ENCODE measurements around the gene CBLB. TPM values are rescaled to one million over a fixed set of nuclear protein-coding genes. Genes with fewer than 3 reads are reported as not detected.

Gene CBLB
- total and polyA plus RNA-seq, 2 of the 4 experiments (the other 2 are of a cell fraction): 10.1 to 20.1 TPM

GRCh38 chr3:105759442-105760078, 109.3 kb downstream of the CBLB start:
- H2BK5ac ChIP-seq (ENCODE audit: low read depth, low read length, poor library complexity, severe bottlenecking): no peak overlapping the region
- TF ChIP-seq, protein P1, sequence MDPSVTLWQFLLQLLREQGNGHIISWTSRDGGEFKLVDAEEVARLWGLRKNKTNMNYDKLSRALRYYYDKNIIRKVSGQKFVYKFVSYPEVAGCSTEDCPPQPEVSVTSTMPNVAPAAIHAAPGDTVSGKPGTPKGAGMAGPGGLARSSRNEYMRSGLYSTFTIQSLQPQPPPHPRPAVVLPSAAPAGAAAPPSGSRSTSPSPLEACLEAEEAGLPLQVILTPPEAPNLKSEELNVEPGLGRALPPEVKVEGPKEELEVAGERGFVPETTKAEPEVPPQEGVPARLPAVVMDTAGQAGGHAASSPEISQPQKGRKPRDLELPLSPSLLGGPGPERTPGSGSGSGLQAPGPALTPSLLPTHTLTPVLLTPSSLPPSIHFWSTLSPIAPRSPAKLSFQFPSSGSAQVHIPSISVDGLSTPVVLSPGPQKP (IDR thresholded peaks at IDR 0.05; ENCODE audit: borderline replicate concordance, low read depth, low read length): no peak
- H2BK20ac ChIP-seq (ENCODE audit: low read depth, low read length): no peak overlapping the region
- no peak overlapping the region for H3K4ac ChIP-seq (ENCODE audit: low read depth, low read length)
- no TSS peak for BruUV-seq (replicated peaks)
- 100% methylated on average over 3 of the region's 6 CpGs; no CpG with 5 or more reads in 1 of the 2 experiments for WGBS, 2 experiments (ENCODE audit: extremely low coverage in 2 of 2, insufficient read length in 1 of 2)
- no peaks in the 10 kb centered on the region for H3K27me3 ChIP-seq (ENCODE audit: control insufficient read depth, insufficient read depth, low read length)
- intact Hi-C loops (cut with micrococcal nuclease) (no loop called here), in situ Hi-C loops (cut with MboI; ENCODE audit: low sequenced_read_pairs) (no loop called here), dilution Hi-C loops (cut with HindIII; ENCODE audit: low sequenced_read_pairs, unreplicated experiment) (no loop called here)
- no peak overlapping the region for H3K14ac ChIP-seq (replicated peaks; ENCODE audit: low read depth, low read length)
- no peak overlapping the region for H3K9ac ChIP-seq (ENCODE audit: low read depth, low read length)
- no peak overlapping the region for H3K27ac ChIP-seq (ENCODE audit: insufficient read depth, low read length)
- no peak overlapping the region for H2BK120ac ChIP-seq (ENCODE audit: low read depth, low read length)
- H3K9me3 ChIP-seq (ENCODE audit: control insufficient read depth, insufficient read depth, low read length): peaks cover 7% of the 10 kb centered on the region
- H3K56ac ChIP-seq (ENCODE audit: extremely low read depth, insufficient read depth, low read length): no peak overlapping the region
- H3K23ac ChIP-seq (ENCODE audit: low read depth, low read length): no peak overlapping the region
- H3K9me1 ChIP-seq (ENCODE audit: insufficient read depth, low read length): peaks cover 5% of the 10 kb centered on the region
- H4K5ac ChIP-seq (ENCODE audit: low read depth, low read length): no peak overlapping the region
- ATAC-seq (ENCODE audit: low read depth) (no peak), DNase-seq (no peak)
- H3K79me1 ChIP-seq (ENCODE audit: low read depth in 1 of 2, low read length in 2 of 2): peaks cover 2 to 9% of the 10 kb centered on the region in 2 experiments; a peak in 2 of 4 replicates
- POLR2A ChIA-PET (ENCODE audit: unreplicated experiment): no interaction called here
- H2AK5ac ChIP-seq (ENCODE audit: low read depth, low read length): no peak overlapping the region
- H3K4me3 ChIP-seq (ENCODE audit: insufficient read depth, low read depth, low read length): no peak overlapping the region
- no peak overlapping the region for H4K91ac ChIP-seq (ENCODE audit: insufficient read depth, low read depth, low read length)
- no peak overlapping the region for H2BK15ac ChIP-seq (ENCODE audit: low read depth, low read length)
- 0 out of 2 replicates have a peak, but pooled peaks cover 4% of the 10 kb centered on the region for H4K20me1 ChIP-seq (ENCODE audit: insufficient read depth, low read length)
- H3K4me2 ChIP-seq (ENCODE audit: low read depth, low read length): no peak overlapping the region
- no peak overlapping the region for H2AK9ac ChIP-seq (replicated peaks; ENCODE audit: low read depth, low read length, poor library complexity)
- H3K4me1 ChIP-seq (ENCODE audit: control insufficient read depth, insufficient read depth, low read length): no peaks in the 10 kb centered on the region
- no peak overlapping the region for H2AFZ ChIP-seq (replicated peaks; ENCODE audit: low read length, poor library complexity)
- H4K8ac ChIP-seq (ENCODE audit: low read depth in 2 of 2, low read length in 2 of 2): no peak overlapping the region
- no peak overlapping the region for H3K18ac ChIP-seq (ENCODE audit: low read depth, low read length)
- CTCF ChIA-PET: interaction anchor here (0.5 kb wide), 1 partner anchor 52 kb away, joined by 5 read pairs; no protein-coding TSS in a partner anchor
- peaks cover 11% of the 10 kb centered on the region for H3K36me3 ChIP-seq (ENCODE audit: control insufficient read depth, insufficient read depth, low read length)
